NCI-H2081 treated with DMSO at 0.1 percent for 48 hours (cell line): ENCODE data around the gene PNKP.

Experiments used
- DNase-seq: peaks from one replicate; lab custom pipeline; 2025; lab: John Stamatoyannopoulos, UW

Gene PNKP

DNA sequence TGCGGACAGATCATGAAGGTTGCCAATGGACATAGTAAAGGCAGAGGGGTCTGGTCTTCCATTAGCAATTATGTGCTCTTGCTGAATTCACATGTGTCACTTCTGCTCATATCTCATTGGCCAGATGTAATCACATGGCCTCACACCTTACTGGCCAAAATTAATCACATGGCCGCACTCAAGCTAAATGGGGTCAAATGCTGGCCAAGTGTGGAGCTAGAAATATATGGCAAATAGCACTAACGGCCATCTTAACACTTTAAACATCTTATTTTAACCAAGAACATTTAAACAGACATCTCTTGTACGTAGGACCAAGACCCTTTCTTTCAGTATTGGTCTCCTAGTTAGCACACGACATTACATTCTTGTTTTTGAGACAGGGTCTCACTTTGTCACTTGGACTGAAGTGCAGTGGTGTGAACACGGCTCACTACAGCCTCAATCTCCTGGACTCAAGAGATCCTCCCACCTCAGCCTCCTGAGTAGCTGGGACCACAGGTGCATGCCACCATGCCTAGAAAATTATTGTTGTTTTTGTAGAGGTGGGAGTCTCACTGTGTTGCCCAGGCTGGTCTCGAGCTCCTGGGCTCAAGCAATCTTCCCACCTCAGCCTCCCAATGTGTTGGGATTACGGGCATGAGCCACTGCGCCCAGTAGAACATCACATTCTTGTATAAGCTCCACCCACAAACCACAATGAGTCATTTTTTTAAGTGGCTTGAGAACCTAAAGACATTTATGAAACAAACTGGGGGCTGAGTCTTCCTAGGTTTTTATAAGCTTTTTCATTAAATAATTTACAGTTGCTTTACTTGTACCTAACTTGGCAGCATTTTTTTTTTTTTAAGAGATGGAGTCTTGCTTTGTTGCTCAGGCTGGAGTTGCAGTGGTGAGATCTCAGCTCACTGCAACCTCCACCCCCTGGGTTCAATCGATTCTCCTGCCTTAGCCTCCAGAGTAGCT, 19.4 kb downstream of the PNKP start:
- no peak for DNase-seq

DNA sequence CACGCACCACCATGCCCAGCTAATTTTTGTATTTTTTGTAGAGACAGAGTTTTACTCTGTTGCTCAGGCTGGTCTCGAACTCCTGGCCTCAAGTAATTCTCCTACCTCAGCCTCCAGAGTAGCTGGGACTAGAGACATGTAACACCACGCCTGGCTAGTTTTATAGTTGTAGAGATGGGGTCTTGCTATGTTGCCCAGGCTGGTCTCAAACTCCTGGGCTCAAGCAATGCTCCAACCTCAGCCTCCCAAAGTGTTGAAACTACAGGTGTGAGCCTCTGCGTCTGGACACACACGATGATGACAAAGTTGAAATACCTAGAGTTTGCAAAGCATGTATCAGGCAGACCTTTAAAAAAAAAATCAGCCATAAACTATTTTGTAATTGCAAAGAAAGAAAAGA, 21.0 kb downstream of the PNKP start:
- no peak for DNase-seq

DNA sequence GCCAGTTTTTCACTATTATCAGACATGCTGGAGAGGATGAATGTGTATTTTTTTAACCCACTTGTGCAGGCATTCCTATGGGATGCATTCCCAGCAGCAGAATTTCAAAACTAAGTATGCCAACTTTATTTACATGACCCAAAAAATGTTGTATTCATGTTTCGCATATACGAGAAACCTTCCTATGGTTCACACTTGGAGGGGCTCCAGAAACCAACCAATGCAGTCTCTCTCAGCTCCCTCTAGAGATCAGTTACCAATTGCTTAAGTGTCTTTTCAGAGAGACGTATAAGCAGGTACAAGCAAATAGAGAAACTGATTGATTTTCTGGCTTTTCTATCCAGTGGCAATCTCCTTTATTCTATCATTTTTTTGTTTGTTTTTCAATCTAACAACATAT, 22.0 kb downstream of the PNKP start:
- DNase-seq: no peak

DNA sequence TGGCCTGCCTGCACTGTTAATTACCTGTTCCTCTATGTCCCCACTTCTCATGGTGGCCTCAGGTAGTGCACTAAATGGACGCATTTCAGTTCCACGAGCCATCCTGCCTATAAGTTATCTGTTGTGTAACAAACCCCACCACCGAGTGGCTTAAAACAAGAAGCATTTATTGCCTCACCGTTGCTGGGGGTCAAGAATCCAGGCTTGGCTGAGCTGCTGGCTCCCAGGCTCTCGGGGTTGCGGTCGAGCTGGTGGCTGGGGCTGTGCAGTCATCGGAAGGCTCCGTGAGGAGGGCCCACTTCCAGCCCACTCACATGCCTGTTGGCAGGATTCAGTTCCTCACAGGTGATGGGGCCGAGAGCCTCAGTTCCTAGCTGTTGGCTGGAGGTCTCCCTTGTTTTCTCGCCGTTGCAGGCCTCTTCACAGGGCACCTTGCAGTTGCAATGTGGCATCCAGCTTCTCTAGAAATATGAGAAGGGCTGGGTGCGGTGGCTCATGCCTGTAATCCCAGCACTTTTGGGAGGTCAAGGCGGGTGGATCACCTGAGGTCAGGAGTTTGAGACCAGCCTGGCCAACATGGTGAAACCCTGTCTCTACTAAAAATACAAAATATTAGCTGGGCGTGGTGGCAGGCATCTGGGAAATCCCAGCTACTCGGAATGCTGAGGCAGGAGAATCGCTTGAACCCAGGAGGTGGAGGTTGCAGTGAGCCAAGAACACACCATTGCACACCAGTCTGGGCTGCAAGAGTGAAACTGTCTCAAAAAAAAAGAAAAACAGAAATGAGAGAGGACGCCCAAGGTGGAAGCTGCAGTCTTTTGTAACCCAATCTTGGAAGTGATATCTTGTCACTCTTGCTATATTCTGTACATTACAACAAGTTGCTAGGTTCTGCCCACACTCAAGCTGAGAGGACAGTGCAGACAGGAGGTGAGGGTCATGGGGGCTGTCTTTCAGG, 23.0 kb downstream of the PNKP start:
- DNase-seq: no peak

DNA sequence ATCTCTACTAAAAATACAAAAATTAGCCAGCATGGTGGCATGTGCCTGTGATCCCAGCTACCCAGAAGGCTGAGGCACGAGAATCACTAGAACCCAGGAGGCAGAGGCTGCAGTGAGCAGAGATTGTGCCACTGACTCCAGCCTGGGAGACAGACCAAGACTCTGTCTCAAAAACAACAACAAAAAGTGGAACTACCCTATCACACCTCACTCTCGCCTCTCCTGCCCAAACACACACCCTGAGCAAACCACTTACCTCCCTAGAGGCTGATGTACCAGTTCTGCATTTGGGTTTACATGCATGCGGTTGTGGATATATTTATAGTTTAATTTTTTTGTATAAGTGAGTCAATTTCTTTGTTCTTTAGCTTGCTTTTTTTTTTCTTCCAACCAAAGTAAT, 24.1 kb downstream of the PNKP start:
- DNase-seq: no peak

DNA sequence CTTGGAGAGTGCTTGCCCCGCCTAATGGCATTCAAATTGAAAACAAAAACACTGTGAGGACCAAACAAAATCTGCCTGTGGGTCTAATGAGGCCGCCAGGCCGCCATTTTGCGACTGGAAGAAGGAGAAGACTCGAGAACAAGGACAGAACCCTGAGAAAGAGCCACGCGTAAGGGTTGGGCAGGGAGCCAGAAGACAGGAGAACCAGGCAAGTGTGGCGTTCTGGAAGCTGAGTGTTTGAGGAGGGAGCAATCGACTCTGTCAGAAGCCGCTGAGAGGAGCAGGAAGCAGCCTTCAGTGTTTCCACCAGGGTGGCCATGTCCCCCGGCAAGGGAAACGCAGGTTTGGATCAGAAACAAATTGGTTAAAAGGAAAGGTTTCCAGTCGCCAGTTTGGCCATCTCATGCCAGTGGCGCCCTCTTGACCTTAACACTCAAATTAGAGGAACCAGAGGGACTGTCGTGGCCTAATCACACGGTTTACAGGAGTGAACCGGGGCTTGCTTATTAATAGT, 26.6 kb downstream of the PNKP start:
- no peak for DNase-seq

DNA sequence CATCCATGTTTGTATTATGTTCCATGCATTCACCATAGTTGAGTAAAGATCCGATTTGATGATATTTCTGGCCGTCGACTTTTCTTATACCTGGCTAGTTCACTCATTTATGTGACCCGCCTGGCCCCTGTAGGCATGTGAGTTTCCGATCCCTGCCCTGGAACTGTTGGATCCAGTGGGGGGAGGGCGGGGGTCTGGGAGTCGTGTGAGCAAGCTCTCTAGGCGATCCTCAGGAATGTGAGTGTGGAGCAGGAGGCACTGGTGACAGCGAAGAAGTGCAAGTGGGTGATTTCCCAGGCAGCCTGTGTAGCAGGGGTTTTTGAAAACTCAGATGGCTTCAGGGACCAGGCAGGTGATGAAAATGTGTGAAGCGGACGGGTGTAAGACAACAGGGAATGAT, 27.1 kb downstream of the PNKP start:
- DNase-seq: no peak

DNA sequence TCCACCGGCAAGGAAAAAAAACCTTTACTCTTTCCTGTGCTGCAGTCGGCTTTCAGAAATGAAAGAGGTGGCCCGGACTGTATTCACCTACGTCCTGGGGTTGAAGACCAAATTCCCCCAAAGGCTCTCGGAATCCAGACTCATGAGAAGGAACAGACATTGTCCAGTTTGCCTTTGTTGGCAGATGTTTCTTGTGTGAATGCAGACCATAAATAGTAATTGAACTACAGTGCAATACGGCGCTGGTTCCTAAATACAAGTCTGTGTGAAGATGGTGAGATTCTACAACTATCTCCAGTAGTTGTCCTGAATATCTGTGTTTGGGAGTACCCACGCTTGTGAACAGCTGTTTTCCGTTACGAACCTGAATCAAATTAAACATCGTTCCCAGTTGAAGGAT, 27.7 kb downstream of the PNKP start:
- DNase-seq: no peak

DNA sequence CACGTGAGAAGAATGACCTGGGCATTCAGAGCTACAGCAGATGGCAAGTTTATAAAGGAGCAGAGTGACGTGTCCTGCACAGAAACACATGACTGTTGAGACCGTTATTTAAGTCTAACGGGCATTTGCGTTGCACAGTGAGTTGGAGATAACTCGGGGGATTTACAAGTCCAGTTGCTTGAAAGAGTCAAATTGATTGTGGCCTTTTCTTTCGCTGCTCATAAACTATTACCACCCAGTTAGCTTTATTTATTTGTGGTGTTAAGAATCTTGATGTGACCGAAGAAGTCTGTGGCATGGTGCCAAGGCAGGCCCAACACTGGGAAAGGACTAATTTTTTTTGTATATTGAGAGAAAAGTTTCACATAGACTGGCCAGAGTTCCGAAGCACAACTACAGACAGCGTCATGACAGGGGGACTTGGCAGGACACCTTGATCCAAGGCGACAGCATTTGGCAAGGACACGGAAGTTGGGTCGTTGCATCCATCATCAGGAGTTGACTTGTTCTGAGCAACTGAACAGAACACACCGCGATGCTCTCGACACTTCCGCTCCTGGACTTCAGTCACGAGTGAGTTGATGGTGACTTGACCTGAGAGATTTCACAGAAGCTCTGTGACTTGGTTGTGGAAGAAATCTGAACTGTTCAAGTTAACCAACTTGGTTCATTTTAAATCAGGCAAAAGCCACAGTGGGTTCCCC, 28.3 kb downstream of the PNKP start:
- no peak for DNase-seq

DNA sequence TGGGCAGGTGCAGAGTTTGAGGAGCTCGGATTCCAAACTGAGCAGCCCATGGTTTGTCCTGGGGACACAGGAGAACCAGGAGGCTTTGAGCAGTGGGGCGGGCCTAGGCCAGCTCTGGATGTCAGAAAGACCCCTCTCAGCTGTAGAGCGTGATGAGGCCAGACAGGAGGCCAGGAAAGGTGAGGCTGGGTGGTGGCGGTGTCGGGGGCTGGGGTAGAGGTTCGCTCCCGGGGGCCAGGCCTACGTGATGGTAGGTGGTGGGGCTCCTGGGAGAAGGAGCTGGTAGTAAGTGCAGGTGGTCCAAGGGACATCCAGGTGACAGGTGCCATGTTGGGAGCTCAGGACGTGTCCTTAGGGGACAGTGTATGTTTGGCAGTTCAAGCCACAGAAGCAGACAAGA, 30.0 kb downstream of the PNKP start:
- DNase-seq: no peak

DNA sequence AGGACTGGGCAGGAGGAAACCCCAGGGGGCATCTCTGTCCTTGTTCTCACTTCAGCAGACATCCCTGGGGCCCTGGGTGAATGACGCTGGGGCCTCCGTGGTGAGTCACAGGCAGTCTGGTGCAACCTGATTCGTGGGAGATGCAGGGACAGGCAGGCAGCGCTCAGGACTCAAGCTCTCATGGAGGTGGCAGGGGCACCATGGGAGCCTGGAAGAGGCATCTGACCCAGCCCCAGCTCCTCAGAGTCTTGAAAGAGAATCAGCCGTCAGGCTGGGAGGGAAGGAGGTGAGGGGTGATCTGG, 30.4 kb downstream of the PNKP start:
- no peak for DNase-seq

DNA sequence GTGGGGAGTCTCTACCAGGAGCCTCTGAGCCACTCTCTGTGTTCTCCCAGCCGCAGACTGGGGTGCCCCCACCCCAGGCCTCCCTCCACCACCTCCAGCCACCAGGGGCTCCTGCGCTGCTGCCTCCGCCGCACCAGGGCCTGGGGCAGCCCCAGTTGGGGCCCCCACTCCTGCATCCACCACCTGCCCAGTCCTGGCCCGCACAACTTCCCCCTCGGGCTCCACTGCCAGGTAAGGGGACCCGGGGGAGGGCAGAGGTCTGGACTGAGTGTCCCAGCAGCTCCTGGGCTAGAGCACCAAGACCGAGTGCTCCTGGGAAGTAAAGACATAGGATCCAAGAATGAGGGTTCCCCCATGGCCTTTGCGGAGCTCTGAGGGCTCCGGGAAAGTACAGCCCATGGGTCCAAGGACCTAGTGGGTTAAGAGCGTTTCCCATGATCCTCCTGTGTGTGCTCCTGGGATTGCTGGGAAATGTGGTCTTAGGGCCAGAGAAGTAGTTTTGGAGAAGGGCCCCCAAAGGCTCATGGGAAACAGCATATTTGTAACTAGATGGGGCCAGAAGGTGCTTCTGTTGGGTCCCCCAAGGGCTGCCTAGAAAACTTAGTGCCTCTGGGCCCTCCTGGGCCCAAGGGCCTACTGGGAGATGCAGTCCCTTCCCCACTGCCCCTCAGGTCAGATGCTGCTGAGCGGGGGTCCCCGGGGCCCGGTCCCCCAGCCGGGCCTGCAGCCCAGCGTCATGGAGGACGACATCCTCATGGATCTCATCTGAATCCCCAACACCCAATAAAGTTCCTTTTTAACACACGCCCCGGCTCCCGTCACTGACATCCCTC, 31.0 kb downstream of the PNKP start:
- no peak for DNase-seq

DNA sequence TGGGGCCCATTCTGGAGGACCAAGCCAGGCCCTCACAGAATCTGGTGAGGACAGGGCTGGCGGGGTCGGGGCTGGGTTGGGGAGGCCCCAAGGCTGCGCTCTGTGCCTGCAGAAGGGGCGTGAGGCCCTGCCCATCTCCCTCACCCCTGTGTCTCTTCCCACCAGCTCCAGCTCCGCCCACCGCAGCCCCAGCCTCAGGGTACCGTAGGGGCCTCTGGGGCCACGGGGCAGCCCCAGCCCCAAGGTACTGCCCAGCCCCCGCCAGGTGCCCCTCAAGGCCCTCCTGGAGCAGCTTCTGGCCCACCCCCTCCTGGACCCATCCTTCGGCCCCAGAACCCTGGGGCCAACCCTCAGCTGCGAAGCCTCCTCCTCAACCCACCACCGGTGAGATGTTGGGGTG, 31.8 kb downstream of the PNKP start:
- no peak for DNase-seq

DNA sequence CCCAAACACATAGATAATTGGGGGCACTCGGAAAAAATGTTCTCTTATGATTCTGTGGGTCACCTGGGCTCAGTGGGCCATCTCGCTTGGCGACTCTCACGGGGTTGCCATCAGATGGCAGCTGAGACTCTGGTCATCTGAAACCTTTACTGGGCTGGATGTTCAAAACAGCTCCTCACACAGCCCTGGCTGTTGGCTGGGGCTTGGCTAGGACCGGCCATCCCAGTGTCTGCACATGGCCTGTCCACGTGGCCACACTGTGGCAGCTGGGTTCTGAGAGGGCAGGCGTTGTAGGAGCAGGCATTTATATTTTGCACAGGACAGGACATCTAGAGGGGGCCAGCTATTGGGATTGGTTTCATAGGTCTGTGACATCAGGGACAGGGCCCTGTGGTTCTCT, 33.8 kb downstream of the PNKP start:
- DNase-seq: no peak

DNA sequence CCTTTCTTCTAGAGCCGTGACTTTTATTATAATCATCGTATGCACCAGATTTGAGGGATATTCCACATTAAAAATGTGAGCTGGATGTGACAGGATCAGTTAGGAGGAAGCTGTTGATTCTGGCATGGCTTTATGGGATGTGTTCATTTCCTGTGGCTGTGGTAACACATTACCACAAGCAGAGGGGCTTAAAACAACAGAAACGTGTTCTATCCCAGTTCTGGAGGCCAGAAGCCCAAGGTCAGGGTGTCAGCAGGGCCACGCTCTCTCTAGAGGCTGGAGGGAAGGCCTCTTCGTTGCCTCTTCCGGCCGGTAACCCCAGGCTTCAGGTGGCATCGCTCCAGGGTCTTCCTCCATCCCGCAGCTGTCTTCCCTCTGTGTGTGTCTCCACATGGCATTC, 34.8 kb downstream of the PNKP start:
- no peak for DNase-seq

DNA sequence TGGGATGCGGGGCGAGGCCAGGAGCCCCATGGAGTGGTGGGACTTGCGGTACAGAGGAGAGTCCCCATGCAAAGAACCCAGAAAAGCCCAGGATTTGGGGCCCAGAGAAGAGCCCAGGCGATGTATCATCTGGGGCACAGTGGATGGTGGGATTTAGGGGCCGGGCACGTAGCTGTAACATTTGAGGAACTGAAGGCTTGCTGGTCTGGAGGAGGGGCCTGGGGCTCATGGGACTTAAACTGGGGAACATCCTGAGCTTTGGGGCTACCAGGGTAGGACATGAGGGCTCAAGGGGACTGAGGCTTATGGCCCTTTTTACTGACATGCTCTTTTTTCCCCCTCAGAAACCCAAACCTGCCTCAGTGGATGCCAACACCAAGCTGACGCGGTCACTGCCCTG, 35.8 kb downstream of the PNKP start:
- no peak for DNase-seq

DNA sequence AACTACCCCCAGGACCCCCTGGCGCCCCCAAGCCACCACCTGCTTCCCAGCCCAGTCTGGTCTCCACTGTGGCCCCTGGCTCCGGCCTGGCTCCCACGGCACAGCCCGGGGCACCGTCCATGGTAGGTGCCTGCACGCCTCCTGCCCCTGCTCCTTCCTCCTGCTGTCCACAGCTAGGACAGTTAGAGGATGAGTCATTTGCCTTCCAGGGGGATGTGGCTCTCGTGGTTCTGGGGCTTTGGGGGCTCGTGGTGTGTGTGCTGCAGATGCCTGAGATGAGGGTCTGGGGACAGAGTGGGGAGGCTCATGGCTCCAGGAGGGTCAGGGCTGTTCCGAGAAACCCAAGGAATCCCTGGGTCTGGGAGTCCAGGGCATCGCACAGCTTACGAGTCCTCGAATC, 36.6 kb downstream of the PNKP start:
- no peak for DNase-seq

DNA sequence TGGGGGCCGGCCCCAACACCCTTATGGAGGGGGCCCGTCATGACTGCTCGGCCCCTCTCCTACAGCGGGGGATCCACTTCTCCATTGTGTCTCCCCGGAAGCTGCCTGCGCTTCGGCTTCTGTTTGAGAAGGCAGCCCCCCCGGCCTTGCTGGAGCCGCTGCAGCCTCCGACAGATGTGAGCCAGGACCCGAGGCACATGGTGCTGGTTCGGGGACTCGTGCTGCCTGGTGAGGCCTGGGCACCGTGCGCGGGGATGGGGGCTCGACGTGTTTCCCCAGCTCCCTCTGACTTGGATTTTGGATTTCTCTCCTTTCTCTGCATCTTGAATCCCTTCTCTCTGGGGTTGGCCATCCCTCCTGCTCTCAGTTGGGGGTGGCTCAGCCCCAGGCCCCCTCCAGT, 37.7 kb downstream of the PNKP start:
- no peak for DNase-seq

DNA sequence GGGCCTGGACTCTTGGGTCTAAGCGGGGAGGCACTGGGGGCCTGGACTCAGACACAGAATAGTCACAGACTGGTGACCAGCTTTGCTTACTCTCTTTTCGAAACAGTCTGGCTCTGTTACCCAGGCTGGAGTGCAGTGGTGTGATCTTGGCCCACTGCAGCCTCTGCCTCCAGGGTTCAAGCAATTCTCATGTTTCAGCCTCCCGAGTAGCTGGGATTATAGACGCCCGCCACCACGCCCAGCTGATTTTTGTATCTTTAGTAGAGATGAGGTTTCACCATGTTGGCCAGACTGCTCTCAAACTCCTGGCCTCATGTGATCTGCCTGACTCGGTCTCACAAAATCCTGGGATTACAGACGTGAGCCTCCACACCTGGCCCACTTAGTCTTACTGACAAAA, 38.2 kb downstream of the PNKP start:
- no peak for DNase-seq

DNA sequence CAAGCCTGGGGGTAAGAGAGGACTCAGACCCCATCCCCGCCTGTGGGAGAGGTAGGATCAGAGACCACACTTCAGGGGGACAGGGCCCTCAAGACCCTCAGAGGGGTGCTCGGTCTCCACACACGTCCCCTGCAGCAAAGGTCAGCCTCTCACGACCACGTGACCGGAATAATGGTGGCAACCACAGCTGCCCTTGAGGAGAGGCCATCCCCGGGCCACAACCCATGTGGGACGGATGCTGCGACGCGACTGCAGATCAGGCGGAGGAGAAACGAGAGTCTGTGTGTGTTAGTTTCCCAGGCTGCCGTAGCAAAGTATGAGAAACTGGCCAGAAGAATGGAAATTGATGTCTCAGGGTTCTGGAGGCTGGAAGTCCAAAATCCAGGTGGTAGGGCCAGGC, 40.3 kb downstream of the PNKP start:
- no peak for DNase-seq

DNA sequence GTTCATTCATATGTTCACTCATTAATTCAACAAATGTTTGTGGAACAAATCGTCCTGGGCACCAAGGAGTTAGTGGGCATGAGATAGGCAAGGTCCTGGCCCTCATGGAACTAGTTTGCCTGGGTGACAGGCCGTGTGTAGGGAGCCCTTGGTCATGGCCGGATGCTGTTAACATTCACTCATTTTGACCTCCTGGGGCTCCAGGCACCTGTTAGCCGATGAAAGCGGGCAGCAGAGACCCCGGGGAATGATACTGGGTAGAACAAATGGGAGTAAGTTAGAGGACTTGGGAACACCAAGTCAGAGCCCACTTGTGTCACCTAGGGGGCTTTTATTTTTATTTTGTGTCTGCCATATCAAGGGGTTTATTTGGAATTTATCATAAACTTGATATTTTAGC, 42.7 kb downstream of the PNKP start:
- no peak for DNase-seq
